ENCODE data around the gene KLF3. TPM values are rescaled to one million over a fixed set of nuclear protein-coding genes. Genes with fewer than 3 reads are reported as not detected.

The KLF3 gene
- total RNA-seq, 1 experiment from 2014 or later = 49.9 TPM

GRCh38 chr4:38745881-38746280 is 81.9 kb downstream of the KLF3 start:
- Mint-ChIP-seq H3K27ac (ENCODE audit: unreplicated experiment) (no peak overlapping the region), H3K9me3 (ENCODE audit: low read depth, unreplicated experiment) (peaks cover 6% of the 10 kb centered on the region), H3K27me3 (ENCODE audit: unreplicated experiment) (no peaks in the 10 kb centered on the region), H3K4me3 (ENCODE audit: low read depth, unreplicated experiment) (no peak overlapping the region), H3K36me3 (ENCODE audit: insufficient read depth, unreplicated experiment) (no peaks in the 10 kb centered on the region), H3K4me1 (ENCODE audit: low read depth, unreplicated experiment) (peaks cover 3% of the 10 kb centered on the region)
- TF ChIP-seq, protein P1, sequence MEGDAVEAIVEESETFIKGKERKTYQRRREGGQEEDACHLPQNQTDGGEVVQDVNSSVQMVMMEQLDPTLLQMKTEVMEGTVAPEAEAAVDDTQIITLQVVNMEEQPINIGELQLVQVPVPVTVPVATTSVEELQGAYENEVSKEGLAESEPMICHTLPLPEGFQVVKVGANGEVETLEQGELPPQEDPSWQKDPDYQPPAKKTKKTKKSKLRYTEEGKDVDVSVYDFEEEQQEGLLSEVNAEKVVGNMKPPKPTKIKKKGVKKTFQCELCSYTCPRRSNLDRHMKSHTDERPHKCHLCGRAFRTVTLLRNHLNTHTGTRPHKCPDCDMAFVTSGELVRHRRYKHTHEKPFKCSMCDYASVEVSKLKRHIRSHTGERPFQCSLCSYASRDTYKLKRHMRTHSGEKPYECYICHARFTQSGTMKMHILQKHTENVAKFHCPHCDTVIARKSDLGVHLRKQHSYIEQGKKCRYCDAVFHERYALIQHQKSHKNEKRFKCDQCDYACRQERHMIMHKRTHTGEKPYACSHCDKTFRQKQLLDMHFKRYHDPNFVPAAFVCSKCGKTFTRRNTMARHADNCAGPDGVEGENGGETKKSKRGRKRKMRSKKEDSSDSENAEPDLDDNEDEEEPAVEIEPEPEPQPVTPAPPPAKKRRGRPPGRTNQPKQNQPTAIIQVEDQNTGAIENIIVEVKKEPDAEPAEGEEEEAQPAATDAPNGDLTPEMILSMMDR (IDR thresholded peaks at IDR 0.05; ENCODE audit: unreplicated experiment) = no peak
- intact Hi-C loops (cut with micrococcal nuclease; ENCODE audit: unreplicated experiment) = no loop called here
- BruUV-seq (replicated peaks) = no TSS peak
- no peak for DNase-seq
- CTCF ChIA-PET = no interaction called here

- intact Hi-C loops (cut with micrococcal nuclease; ENCODE audit: unreplicated experiment) = no loop called here
- CTCF ChIA-PET = no interaction called here
- no peak for DNase-seq
- Mint-ChIP-seq H3K4me3 (ENCODE audit: low read depth, unreplicated experiment) (no peak overlapping the region), H3K27ac (ENCODE audit: unreplicated experiment) (no peak overlapping the region), H3K9me3 (ENCODE audit: low read depth, unreplicated experiment) (peaks cover 6% of the 10 kb centered on the region), H3K4me1 (ENCODE audit: low read depth, unreplicated experiment) (peaks cover 11% of the 10 kb centered on the region), H3K27me3 (ENCODE audit: unreplicated experiment) (no peaks in the 10 kb centered on the region), H3K36me3 (ENCODE audit: insufficient read depth, unreplicated experiment) (no peaks in the 10 kb centered on the region)
- BruUV-seq (replicated peaks) = no TSS peak
- TF ChIP-seq, protein P1 (IDR thresholded peaks at IDR 0.05; ENCODE audit: unreplicated experiment) = no peak
Measured at GRCh38 chr4:38747629-38748028, 83.6 kb downstream of the KLF3 start.

- H3K27ac Mint-ChIP-seq (ENCODE audit: unreplicated experiment) = no peak overlapping the region
- no peak overlapping the region for H3K4me3 Mint-ChIP-seq (ENCODE audit: low read depth, unreplicated experiment)
- TF ChIP-seq, protein P1 (IDR thresholded peaks at IDR 0.05; ENCODE audit: unreplicated experiment) = no peak
- H3K27me3 Mint-ChIP-seq (ENCODE audit: unreplicated experiment) = no peaks in the 10 kb centered on the region
- intact Hi-C loops (cut with micrococcal nuclease; ENCODE audit: unreplicated experiment) = no loop called here
- BruUV-seq (replicated peaks) = no TSS peak
- peaks cover 11% of the 10 kb centered on the region for H3K4me1 Mint-ChIP-seq (ENCODE audit: low read depth, unreplicated experiment)
- DNase-seq = no peak
- H3K9me3 Mint-ChIP-seq (ENCODE audit: low read depth, unreplicated experiment) = peaks cover 6% of the 10 kb centered on the region
- H3K36me3 Mint-ChIP-seq (ENCODE audit: insufficient read depth, unreplicated experiment) = no peaks in the 10 kb centered on the region
- CTCF ChIA-PET = no interaction called here
Measured at GRCh38 chr4:38749336-38749735, 85.3 kb downstream of the KLF3 start.

Other genes with a start within 250 kb of the KLF3 start
- gene TLR10, start 118.8 kb downstream of the KLF3 start, total RNA-seq (2022) = not detected in 2 replicates
- 1.1 and 1.3 TPM in 2 replicates for gene TLR1, start 140.6 kb downstream of the KLF3 start, total RNA-seq (2022)
- gene TLR6, start 192.6 kb downstream of the KLF3 start, total RNA-seq (2022) = 0.68 and 0.73 TPM in 2 replicates
- 18.5 and 22.1 TPM in 2 replicates for gene FAM114A1, start 203.6 kb downstream of the KLF3 start, total RNA-seq (2022)